IPS DF 4.7 (cell line): ENCODE measurements around the gene PEX5L.

ENCODE experiments used
- DNase-seq: peaks from one replicate; pipeline ENCODE4 v3.0.0-alpha.2; 2013; ENCODE audit warnings: low spot score; ENCODE audit errors: extremely low read depth

The PEX5L gene

GRCh38 chr3:179775416-179776122 lies 261.2 kb downstream of the PEX5L start:
- no peak for DNase-seq

DNA sequence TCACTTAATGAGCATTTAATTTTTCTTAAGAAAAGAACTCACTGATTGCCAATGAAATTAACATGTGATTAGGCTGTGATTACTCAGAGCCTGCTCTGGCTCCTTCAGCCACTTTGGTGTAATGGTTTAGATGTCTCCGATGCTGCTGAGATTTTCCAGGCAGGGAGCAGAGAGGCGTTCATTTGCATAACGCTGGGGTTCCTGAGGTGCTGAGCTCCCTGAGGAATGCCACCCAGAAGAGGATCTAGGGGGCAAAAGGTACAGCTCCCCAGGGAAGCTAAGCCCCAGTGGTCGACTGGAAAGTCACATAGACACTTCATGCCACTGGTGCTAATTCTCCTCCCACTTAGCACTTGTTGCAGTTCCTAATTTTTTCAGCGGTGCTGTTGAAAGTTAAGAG lies 264.4 kb downstream of the PEX5L start:
- no peak for DNase-seq

DNA sequence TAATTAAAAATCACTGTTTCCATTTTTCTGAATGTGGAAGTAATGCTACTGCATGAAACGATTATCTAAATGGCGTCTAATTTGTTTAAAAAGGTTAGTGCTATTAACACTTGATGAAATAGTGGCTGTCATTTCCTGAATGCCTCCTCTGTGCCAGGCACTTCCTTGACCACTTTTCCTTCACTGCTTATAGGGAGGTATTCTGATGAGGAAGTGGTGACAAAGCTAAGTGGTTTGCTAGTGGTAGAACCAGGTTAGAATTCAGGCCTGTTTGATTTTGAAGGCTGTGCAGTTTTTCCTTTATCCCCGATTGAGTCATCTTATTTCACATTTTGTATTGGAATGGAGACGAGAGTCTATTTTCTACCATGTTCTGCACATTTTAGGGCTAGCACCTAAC lies 264.9 kb downstream of the PEX5L start:
- DNase-seq: no peak

- no peak for DNase-seq
These were observed 267.1 kb downstream of the PEX5L start for GRCh38 chr3:179769411-179770247.

- peak; percentile 25 for DNase-seq
These were observed 268.7 kb downstream of the PEX5L start for GRCh38 chr3:179768080-179768479.

DNA sequence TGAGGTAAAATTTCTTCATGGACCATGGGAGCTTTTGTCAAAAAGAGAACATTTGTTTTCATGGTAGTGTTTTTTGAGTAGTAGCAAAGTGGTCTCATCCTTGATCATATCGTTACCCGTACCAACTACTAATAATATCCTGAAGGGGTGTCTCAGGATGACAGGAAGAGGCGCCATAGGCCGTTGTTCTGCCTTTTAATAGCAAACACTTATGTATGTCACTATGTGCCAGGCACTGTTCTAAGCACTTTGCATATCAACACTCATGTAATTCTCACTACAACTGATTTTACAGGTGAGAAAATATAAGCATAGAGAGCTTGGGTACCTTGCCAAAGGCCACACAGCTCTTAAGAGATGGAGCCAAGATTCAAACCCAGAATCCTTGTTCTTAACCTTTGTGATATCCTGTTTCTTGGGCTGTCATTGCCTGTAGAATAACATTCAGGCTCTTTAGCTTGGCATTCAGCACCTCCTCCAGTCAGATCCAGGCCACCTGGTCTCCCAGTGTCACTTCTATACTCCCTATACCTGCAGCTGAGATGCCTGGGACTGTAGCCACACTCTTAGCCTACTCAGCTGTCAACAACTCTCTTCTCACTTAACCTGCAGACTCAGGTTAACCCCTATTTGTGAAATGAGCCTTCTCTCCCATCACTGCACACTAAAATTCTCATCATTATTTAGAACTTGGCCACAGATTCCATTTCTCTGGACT lies 270.2 kb downstream of the PEX5L start:
- no peak for DNase-seq

DNA sequence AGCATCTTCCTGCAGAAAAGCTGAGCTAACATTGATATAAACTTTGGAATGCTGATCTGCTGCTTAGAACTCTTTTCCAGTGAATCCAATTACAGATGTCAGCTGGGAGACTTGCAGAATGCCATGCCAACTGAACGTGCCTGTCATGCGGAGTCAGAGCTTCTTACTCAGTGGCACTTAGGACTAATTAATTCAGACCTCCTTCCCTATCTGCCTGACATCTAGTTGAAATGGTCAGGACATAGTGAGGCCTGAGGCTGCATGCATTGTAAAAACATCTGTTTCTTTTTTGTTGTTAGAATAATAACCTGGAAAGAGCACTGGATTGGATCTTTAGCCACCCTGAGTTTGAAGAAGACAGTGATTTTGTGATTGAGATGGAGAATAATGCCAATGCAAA lies 271.3 kb downstream of the PEX5L start:
- no peak for DNase-seq

DNA sequence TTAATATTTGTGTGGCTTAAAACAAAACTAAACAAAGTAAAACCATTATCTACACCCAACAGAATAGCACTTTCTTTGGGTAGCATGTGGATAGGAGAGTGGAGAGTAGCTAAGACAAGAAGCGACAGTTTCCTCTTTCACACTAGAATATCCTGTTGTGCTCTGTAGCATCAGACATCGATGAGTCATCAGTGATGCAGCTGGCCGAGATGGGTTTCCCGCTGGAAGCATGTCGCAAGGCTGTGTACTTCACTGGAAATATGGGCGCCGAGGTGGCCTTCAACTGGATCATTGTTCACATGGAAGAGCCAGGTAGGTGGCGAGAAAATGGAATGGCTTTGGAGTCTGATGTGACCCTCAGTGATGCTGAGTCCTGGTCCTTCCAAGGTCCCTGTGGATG lies 275.8 kb downstream of the PEX5L start:
- no peak for DNase-seq

- no peak for DNase-seq
These were observed 285.9 kb downstream of the PEX5L start for GRCh38 chr3:179750720-179751328.

DNA sequence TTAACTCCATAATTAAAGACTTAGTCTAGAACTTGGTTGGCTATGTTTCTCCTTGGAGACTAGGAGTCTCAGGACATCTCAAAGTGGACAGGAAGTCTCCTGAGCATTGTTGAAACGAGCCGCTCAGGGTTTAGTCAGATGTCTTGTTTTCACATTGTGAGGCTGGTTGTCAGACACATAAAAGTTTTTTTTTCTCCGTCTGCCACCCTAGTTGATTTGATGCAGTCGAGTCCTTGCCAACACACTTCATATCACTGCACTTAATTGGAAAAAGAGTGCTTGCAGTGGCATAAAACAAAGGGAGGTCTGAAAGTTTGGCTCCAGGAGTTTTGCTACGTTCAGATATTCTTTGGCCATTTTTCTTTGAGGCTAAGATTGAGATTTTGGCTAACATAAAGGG lies 291.0 kb downstream of the PEX5L start:
- DNase-seq: no peak

DNA sequence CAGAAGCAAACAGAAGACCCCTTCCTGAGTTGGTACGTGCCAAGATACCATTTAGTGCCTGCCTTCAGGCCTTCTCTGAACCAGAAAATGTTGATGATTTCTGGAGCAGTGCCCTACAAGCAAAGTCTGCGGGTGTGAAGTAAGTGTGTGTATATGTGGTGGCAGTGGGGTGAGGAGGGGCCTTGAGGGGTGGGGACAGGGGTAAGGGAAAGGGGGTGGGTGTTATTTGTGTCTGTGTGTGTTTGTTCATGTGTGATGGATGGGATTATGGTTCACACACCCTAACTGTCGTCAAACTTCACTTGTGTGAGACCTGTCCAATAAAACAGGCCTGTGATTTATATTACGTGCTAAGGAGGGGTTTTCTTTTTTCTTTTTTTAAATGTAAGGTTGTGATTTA lies 291.7 kb downstream of the PEX5L start:
- no peak for DNase-seq
